GM23338 (cell line): ENCODE data around the gene OLR1.

Experiments used
- CREB1 ChIP-seq: fragments of 250-450 bp; sonication (Bioruptor Pico); IDR thresholded peaks from 2 replicates; pipeline ENCODE4 v1.5.0; 2020; ENCODE audit warnings: low read depth, mild to moderate bottlenecking, moderate library complexity
- CTCF ChIP-seq, 2 experiments: fragments of 200-600 bp in 1 of 2; sonication (generic) in 1 of 2; conservative IDR thresholded peaks; 2 replicates each; pipeline versions ENCODE4 v1.5.1 to v1.6.1; 2016 to 2017; ENCODE audit warnings: antibody characterized with exemption in 2 of 2, low read depth in 2 of 2, mild to moderate bottlenecking in 2 of 2, moderate library complexity in 1 of 2
- ETS1 ChIP-seq: IDR thresholded peaks from 2 replicates; pipeline ENCODE4 v1.6.1; 2016; ENCODE audit warnings: antibody characterized with exemption
- EZH2 ChIP-seq: fragments of 200-600 bp; sonication (generic); IDR thresholded peaks from one replicate; pipeline ENCODE4 v1.8.0; 2017; ENCODE audit warnings: antibody characterized with exemption, mild to moderate bottlenecking, low read depth; ENCODE audit not compliant: unreplicated experiment
- EZH2phosphoT487 ChIP-seq: fragments of 200-600 bp; sonication (generic); IDR thresholded peaks from one replicate; pipeline ENCODE4 v1.8.1; 2018; ENCODE audit warnings: antibody characterized with exemption; ENCODE audit not compliant: unreplicated experiment
- JUNB ChIP-seq: IDR thresholded peaks from one replicate; pipeline ENCODE4 v1.6.1; 2016; ENCODE audit warnings: antibody characterized with exemption; ENCODE audit not compliant: unreplicated experiment
- POLR2AphosphoS5 ChIP-seq: IDR thresholded peaks from 2 replicates; pipeline ENCODE4 v1.6.1; 2016; ENCODE audit warnings: antibody characterized with exemption, low read depth
- REST ChIP-seq: IDR thresholded peaks from one replicate; pipeline ENCODE4 v1.6.1; 2018; ENCODE audit warnings: antibody characterized with exemption; ENCODE audit not compliant: unreplicated experiment
- STAT1 ChIP-seq: IDR thresholded peaks from one replicate; pipeline ENCODE4 v1.6.1; 2016; ENCODE audit warnings: antibody characterized with exemption; ENCODE audit not compliant: unreplicated experiment
- ZNF331 ChIP-seq: fragments of 250-450 bp; sonication (Bioruptor Pico); IDR thresholded peaks from 2 replicates; pipeline ENCODE4 v1.5.0; 2020; ENCODE audit warnings: low read depth, mild to moderate bottlenecking, moderate library complexity

GRCh38 chr12:10170216-10170615, 1.7 kb downstream of the OLR1 start:
- TF ChIP-seq CTCF (conservative IDR thresholded peaks at IDR 0.05; ENCODE audit: low read depth in 2 of 2) (no peak), POLR2AphosphoS5 (no peak), EZH2 (no peak), EZH2phosphoT487 (no peak), ETS1 (no peak), JUNB (no peak), REST (no peak), STAT1 (no peak), ZNF331 (CRISPR knock-in tag) (no peak), CREB1 (CRISPR knock-in tag) (no peak)
